DOHH2 (cell line): ENCODE results near the gene MCCC1.

ENCODE experiments used
- H3F3A ChIP-seq: fragments of 200-600 bp; sonication (generic), shearing (Covaris generic); 2 replicates; pipeline ENCODE4 v1.6.0; 2016; ENCODE audit warnings: antibody characterized with exemption, mild to moderate bottlenecking; ENCODE audit not compliant: control insufficient read depth, insufficient read depth
- H3K27ac ChIP-seq: fragments of 200-600 bp; sonication (generic); 2 replicates; pipeline ENCODE4 v1.5.1; 2014; ENCODE audit warnings: low read depth, mild to moderate bottlenecking, low read length, moderate library complexity
- H3K27me3 ChIP-seq: fragments of 200-600 bp; sonication (generic); 2 replicates; pipeline ENCODE4 v1.6.1; 2014; ENCODE audit warnings: mild to moderate bottlenecking, low read length, mixed read lengths; ENCODE audit not compliant: control insufficient read depth
- H3K36me3 ChIP-seq: fragments of 200-600 bp; sonication (generic); 2 replicates; pipeline ENCODE4 v1.6.1; 2014; ENCODE audit warnings: mild to moderate bottlenecking, low read length, moderate library complexity, mixed read lengths; ENCODE audit not compliant: control insufficient read depth
- H3K4me1 ChIP-seq: fragments of 200-600 bp; sonication (generic); 2 replicates; pipeline ENCODE4 v1.6.1; 2014; ENCODE audit warnings: mild to moderate bottlenecking, low read length, mixed read lengths; ENCODE audit not compliant: control insufficient read depth
- H3K4me2 ChIP-seq: fragments of 200-600 bp; sonication (generic); 2 replicates; pipeline ENCODE4 v1.6.0; 2014; ENCODE audit warnings: mild to moderate bottlenecking, low read length, moderate library complexity
- H3K4me3 ChIP-seq: fragments of 200-600 bp; sonication (generic); 2 replicates; pipeline ENCODE4 v1.5.1; 2014; ENCODE audit warnings: mild to moderate bottlenecking, low read length, mixed read lengths
- H3K79me2 ChIP-seq: fragments of 200-600 bp; sonication (generic); 2 replicates; pipeline ENCODE4 v1.6.1; 2014; ENCODE audit warnings: mild to moderate bottlenecking, low read length, mixed read lengths; ENCODE audit not compliant: control insufficient read depth
- H3K9me2 ChIP-seq: fragments of 200-600 bp; sonication (generic); replicated peaks from 2 replicates; pipeline ENCODE4 v1.6.1; 2014; ENCODE audit warnings: mild to moderate bottlenecking, low read length, mixed read lengths; ENCODE audit not compliant: control insufficient read depth
- H3K9me3 ChIP-seq: fragments of 200-600 bp; sonication (generic); 2 replicates; pipeline ENCODE4 v1.6.1; 2014; ENCODE audit warnings: antibody characterized with exemption, low read length, mixed read lengths; ENCODE audit not compliant: control insufficient read depth, insufficient read depth
- H4K20me1 ChIP-seq: fragments of 200-600 bp; sonication (generic); 2 replicates; pipeline ENCODE4 v1.6.0; 2014; ENCODE audit warnings: low read depth, mild to moderate bottlenecking, antibody characterized with exemption, low read length, moderate library complexity; ENCODE audit not compliant: control insufficient read depth, insufficient read depth
- CTCF ChIP-seq: fragments of 200-600 bp; sonication (generic); IDR thresholded peaks from one replicate; pipeline ENCODE4 v1.5.1; 2014; ENCODE audit warnings: antibody characterized with exemption, mild to moderate bottlenecking, low read depth, low read length; ENCODE audit not compliant: poor library complexity, severe bottlenecking
- EZH2phosphoT487 ChIP-seq: fragments of 200-600 bp; sonication (generic); IDR thresholded peaks from 2 replicates; pipeline ENCODE4 v1.6.1; 2017; ENCODE audit warnings: borderline replicate concordance, mild to moderate bottlenecking, antibody characterized with exemption, low read length, moderate library complexity, mixed read lengths

The MCCC1 gene

DNA sequence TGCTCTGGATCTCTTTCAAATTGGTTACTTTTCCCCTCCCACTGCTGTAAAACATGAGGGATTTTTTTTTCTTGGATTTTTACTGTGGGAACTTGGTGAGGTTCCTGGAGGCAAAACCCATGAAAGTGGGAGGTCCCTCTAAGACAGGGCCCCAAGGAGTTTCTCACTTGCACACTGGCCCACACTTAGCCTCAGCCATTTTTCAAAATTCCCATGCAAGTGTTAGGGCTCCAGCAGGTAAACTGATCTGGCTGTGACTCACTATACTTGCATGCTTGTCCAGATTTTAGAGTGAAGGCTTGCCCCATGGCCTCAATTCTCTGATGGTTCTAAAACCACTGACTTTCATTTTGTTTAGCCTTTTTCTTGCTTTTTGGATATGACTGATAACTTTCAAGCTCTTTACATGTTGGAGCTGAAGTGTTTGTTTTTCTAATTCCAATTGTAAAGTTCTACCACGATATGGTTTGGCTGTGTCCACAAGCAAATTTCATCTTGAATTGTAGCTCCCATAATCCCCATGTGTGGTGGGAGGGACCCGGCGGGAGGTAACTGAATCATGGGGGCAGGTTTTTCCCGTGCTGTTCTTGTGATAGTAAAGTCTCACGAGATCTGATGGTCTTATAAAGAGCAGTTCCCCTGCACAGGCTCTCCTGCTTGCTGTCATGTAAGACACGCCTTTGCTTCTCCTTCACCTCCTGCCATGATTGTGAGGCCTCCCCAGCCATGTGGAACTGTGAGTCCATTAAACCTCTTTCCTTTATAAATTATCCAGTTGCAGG lies 37.7 kb downstream of the MCCC1 start:
- Histone ChIP-seq H3K79me2 (no peaks in the 10 kb centered on the region), H4K20me1 (no peaks in the 10 kb centered on the region), H3K27ac (no peak overlapping the region), H3K9me2 (no peaks in the 10 kb centered on the region), H3K4me2 (no peak overlapping the region), H3K4me3 (no peak overlapping the region), H3K36me3 (peaks cover 8% of the 10 kb centered on the region), H3K9me3 (no peaks in the 10 kb centered on the region), H3F3A (no peaks in the 10 kb centered on the region), H3K27me3 (no peaks in the 10 kb centered on the region), H3K4me1 (no peaks in the 10 kb centered on the region)
- no peak for TF ChIP-seq EZH2phosphoT487
- TF ChIP-seq CTCF, result no peak

DNA sequence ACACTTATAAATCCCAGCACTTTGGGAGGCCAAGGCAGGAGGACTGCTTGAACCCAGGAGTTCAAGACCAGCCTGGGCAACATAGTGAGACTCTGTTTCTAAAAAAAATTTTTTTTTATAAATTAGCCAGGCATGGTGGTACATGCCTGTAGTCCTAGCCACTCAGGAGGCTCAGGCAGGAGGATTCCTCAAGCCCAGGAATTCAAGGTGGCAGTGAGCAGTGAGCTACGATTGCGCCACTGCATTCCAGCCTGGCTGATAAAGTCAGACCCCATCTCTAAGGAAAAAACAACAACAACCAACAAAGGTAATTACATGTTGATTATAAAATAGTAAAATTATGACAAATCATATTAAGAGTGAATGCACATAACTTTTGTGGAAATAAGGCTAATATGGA lies 40.9 kb downstream of the MCCC1 start:
- Histone ChIP-seq H3K9me2 (no peaks in the 10 kb centered on the region), H3K9me3 (no peaks in the 10 kb centered on the region), H3K27me3 (no peaks in the 10 kb centered on the region), H3K4me3 (no peak overlapping the region), H3K27ac (no peak overlapping the region), H3F3A (no peaks in the 10 kb centered on the region), H3K4me2 (no peak overlapping the region), H3K79me2 (no peaks in the 10 kb centered on the region), H3K4me1 (no peaks in the 10 kb centered on the region), H4K20me1 (no peaks in the 10 kb centered on the region), H3K36me3 (peaks cover 12% of the 10 kb centered on the region)
- no peak for TF ChIP-seq EZH2phosphoT487
- no peak for TF ChIP-seq CTCF

- TF ChIP-seq EZH2phosphoT487 (no peak), CTCF (no peak)
- Histone ChIP-seq H3K79me2 (no peaks in the 10 kb centered on the region), H3K27ac (no peak overlapping the region), H3K9me2 (no peaks in the 10 kb centered on the region), H3K4me2 (no peak overlapping the region), H3K4me1 (peaks cover 22% of the 10 kb centered on the region), H3K9me3 (no peaks in the 10 kb centered on the region), H3F3A (peaks cover 21% of the 10 kb centered on the region), H3K36me3 (peaks cover 42% of the 10 kb centered on the region), H4K20me1 (no peaks in the 10 kb centered on the region), H3K4me3 (no peak overlapping the region), H3K27me3 (no peaks in the 10 kb centered on the region)
These were observed 48.6 kb downstream of the MCCC1 start for GRCh38 chr3:183050706-183051105.
